T-helper 2 cell treated with Interferon-gamma antibody and Interleukin-4, amounts not matched to agents 5 μg/mL and 100 μg/mL, for 36 hours (primary cell): Measurements from ENCODE around the gene RNPS1.

Source experiments
- DNase-seq: peaks from one replicate; pipeline ENCODE4 v3.0.0; 2021; ENCODE audit warnings: low spot score
- H3K27ac Mint-ChIP-seq: one replicate; pipeline ENCODE4 v1.8.0; 2021; ENCODE audit warnings: mild to moderate bottlenecking, mixed read lengths
- H3K27me3 Mint-ChIP-seq: one replicate; pipeline ENCODE4 v1.8.0; 2021; ENCODE audit warnings: low read depth, mixed read lengths
- H3K36me3 Mint-ChIP-seq: one replicate; pipeline ENCODE4 v1.8.0; 2021; ENCODE audit warnings: low read depth, mixed read lengths
- H3K4me1 Mint-ChIP-seq: one replicate; pipeline ENCODE4 v1.8.0; 2021; ENCODE audit warnings: low read depth, mixed read lengths
- H3K4me3 Mint-ChIP-seq: one replicate; pipeline ENCODE4 v1.8.0; 2022; ENCODE audit warnings: mild to moderate bottlenecking, moderate library complexity, mixed read lengths
- H3K9me3 Mint-ChIP-seq: one replicate; pipeline ENCODE4 v1.8.0; 2021; ENCODE audit warnings: mixed read lengths

The RNPS1 gene

GRCh38 chr16:2212362-2213324, 55.3 kb downstream of the RNPS1 start:
- H3K9me3 Mint-ChIP-seq = no peaks in the 10 kb centered on the region
- H3K36me3 Mint-ChIP-seq = peaks cover 15% of the 10 kb centered on the region
- peak overlapping the region; percentile 79 for H3K4me3 Mint-ChIP-seq
- H3K27ac Mint-ChIP-seq = peak overlapping the region; percentile 65
- H3K27me3 Mint-ChIP-seq = no peaks in the 10 kb centered on the region
- H3K4me1 Mint-ChIP-seq = peaks cover 12% of the 10 kb centered on the region
- DNase-seq = no peak

- H3K4me3 Mint-ChIP-seq = peak overlapping the region; percentile 48
- no peaks in the 10 kb centered on the region for H3K27me3 Mint-ChIP-seq
- peaks cover 12% of the 10 kb centered on the region for H3K4me1 Mint-ChIP-seq
- H3K9me3 Mint-ChIP-seq = no peaks in the 10 kb centered on the region
- no peak for DNase-seq
- H3K36me3 Mint-ChIP-seq = peaks cover 19% of the 10 kb centered on the region
- H3K27ac Mint-ChIP-seq = peak overlapping the region; percentile 21
These were observed 56.0 kb downstream of the RNPS1 start for GRCh38 chr16:2211923-2212347.

DNA sequence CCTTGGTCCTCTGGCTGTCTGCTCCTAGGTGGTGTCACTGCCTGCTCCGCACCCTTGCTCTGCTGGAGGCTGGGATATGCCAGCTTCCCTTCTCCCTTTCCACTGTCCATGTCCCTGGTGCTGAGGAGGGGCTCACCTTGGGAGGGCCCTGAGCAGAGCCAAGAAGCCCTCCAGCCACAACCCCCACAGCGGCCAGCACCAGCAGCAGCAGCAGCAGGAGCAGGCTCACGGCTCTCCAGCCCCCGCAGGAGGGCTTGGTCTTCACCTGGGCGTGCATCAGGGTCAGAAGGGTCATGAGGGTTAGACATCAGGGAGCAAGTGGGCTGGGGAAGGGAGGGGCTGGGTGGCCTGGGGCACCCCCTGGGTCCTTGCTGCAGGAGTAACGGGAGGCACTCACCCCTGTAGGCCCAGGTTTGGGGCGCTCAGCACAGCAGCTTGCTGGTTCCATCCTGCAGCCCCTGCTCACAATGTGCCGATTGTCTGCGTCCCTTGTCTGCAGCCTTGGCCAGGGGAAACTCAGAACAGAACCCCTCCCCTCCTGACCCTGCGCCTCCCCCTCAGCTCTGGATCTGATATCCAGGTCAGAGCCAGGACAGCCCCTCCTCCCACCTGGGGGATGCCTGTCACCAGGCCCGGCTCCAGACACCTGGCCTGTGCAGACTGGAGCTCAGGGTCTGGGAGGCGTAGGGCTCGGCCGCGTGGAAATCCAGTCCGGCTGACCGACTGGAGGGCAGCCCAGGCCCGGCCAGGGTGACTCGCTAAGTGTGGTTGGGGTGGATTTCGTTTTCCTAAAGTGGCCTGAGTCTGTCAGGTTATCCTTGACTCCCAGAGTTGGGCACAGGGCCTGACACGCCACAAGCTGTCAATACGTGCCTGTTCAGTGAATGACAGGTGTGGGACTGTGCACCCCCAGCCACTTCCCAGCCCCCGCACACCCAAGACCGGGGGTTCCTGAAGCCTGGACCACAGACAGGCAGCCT, 57.2 kb downstream of the RNPS1 start, which contains the start of gene BRICD5:
BRICD5 (minus strand) TSS at position 478 of the 980 bp plus-strand sequence; CDS start at position 448, 30 bp downstream.
- H3K4me1 Mint-ChIP-seq = peaks cover 15% of the 10 kb centered on the region
- no peaks in the 10 kb centered on the region for H3K9me3 Mint-ChIP-seq
- no peak for DNase-seq
- no peak within 1 kb of the TSS for H3K4me3 Mint-ChIP-seq
- no peak within 1 kb of the TSS for H3K27ac Mint-ChIP-seq
- H3K27me3 Mint-ChIP-seq = no peaks in the 10 kb centered on the region
- peaks cover 20% of the 10 kb centered on the region for H3K36me3 Mint-ChIP-seq

GRCh38 chr16:2210009-2210332, 58.0 kb downstream of the RNPS1 start:
- no peaks in the 10 kb centered on the region for H3K9me3 Mint-ChIP-seq
- H3K4me1 Mint-ChIP-seq = peaks cover 14% of the 10 kb centered on the region
- no peaks in the 10 kb centered on the region for H3K27me3 Mint-ChIP-seq
- H3K36me3 Mint-ChIP-seq = peaks cover 20% of the 10 kb centered on the region
- H3K4me3 Mint-ChIP-seq = no peak overlapping the region
- H3K27ac Mint-ChIP-seq = no peak overlapping the region
- no peak for DNase-seq

DNA sequence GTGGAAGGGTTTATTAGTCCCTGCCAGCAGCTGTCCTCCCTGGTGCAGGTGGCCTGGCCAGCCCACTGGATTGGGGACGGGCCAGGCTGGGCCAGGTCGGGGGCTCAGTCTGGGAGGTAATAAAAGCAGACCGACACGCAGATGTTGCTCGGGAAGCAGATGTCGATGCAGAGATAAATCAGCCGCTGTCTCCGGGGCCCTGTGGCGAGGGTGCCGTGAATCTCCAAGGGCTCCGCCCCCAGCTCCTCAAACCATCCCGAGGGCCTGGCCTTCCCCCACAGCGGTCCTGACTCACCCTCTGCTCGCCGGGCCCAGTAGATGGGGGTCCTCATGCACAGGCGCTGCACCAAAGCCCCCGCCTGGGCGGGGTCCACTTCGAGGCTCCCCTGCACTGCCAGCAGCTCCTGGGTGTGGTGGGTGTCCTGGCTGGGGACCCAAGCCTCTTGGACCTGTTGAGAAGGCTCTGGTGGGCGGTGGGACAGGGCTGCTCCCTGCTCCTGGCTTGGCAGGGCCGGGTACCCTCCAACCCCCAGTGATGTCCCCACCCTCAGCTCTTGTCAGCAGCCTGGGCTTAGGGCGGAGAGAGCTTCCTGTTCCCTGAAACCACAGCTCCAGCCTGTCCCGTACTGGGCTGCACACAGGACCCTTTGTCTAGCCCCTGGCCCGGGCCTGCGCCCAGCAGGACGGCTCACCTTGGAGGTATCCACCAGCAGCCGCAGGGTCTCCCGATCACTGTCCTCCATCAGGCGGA, 58.5 kb downstream of the RNPS1 start:
- H3K36me3 Mint-ChIP-seq = peaks cover 20% of the 10 kb centered on the region
- no peaks in the 10 kb centered on the region for H3K9me3 Mint-ChIP-seq
- peaks cover 18% of the 10 kb centered on the region for H3K4me1 Mint-ChIP-seq
- no peak overlapping the region for H3K27ac Mint-ChIP-seq
- no peaks in the 10 kb centered on the region for H3K27me3 Mint-ChIP-seq
- no peak for DNase-seq
- no peak overlapping the region for H3K4me3 Mint-ChIP-seq

- no peak overlapping the region for H3K27ac Mint-ChIP-seq
- H3K36me3 Mint-ChIP-seq = peaks cover 20% of the 10 kb centered on the region
- H3K27me3 Mint-ChIP-seq = no peaks in the 10 kb centered on the region
- no peaks in the 10 kb centered on the region for H3K9me3 Mint-ChIP-seq
- H3K4me1 Mint-ChIP-seq = peaks cover 19% of the 10 kb centered on the region
- no peak for DNase-seq
- no peak overlapping the region for H3K4me3 Mint-ChIP-seq
These were observed 59.2 kb downstream of the RNPS1 start for GRCh38 chr16:2208772-2209171.

DNA sequence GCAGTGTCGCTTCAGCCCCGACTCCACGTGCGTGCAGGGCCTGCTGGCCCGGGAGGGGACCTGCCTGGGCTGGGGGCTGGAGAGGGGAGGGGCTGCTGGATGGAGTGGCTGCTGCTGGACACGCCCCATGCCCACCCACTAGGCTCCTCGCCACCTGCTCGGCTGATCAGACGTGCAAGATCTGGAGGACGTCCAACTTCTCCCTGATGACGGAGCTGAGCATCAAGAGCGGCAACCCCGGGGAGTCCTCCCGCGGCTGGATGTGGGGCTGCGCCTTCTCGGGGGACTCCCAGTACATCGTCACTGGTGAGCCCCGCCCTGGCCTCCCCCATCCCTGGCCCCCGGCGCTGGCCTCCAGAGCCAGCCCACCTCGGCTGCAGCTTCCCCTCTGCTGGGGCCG, 59.6 kb downstream of the RNPS1 start:
- Mint-ChIP-seq H3K27me3 (no peaks in the 10 kb centered on the region), H3K4me3 (no peak overlapping the region), H3K9me3 (no peaks in the 10 kb centered on the region), H3K4me1 (peaks cover 16% of the 10 kb centered on the region), H3K36me3 (peaks cover 17% of the 10 kb centered on the region), H3K27ac (no peak overlapping the region)
- no peak for DNase-seq

GRCh38 chr16:2207872-2208271, 60.1 kb downstream of the RNPS1 start:
- DNase-seq = no peak
- H3K4me3 Mint-ChIP-seq = peak overlapping the region; percentile 64
- H3K27ac Mint-ChIP-seq = peak overlapping the region; percentile 0
- peaks cover 16% of the 10 kb centered on the region for H3K36me3 Mint-ChIP-seq
- no peaks in the 10 kb centered on the region for H3K27me3 Mint-ChIP-seq
- H3K4me1 Mint-ChIP-seq = peaks cover 13% of the 10 kb centered on the region
- no peaks in the 10 kb centered on the region for H3K9me3 Mint-ChIP-seq

DNA sequence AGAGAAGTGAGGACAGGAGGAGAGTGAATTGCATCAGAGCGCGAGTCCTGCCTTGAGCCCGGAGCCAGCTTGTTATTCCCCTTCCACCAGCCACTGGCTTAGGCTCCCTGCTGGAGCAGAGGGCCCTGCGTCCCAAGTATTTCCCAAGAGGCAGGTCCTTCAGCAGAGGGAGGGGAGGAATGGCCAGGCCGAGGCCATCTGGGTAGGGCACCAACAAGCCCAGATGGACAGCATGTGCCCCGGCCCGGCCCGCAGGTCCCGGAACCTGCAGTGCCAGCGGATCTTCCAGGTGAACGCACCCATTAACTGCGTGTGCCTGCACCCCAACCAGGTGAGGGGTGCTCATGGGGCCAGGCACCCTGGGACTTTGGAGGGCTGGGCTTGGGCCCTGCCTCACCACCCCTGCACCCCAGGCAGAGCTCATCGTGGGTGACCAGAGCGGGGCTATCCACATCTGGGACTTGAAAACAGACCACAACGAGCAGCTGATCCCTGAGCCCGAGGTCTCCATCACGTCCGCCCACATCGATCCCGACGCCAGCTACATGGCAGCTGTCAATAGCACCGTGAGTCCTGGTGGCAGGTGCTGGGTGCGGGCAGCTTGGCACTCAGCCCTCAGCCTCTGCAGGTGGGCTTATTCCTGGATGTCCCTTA, 61.0 kb downstream of the RNPS1 start:
- Mint-ChIP-seq H3K4me1 (peaks cover 7% of the 10 kb centered on the region), H3K27me3 (peaks cover 3% of the 10 kb centered on the region), H3K36me3 (peaks cover 13% of the 10 kb centered on the region), H3K27ac (peak overlapping the region; percentile 0), H3K9me3 (no peaks in the 10 kb centered on the region), H3K4me3 (peak overlapping the region; percentile 84)
- DNase-seq = no peak

- peaks cover 5% of the 10 kb centered on the region for H3K27me3 Mint-ChIP-seq
- peaks cover 7% of the 10 kb centered on the region for H3K4me1 Mint-ChIP-seq
- DNase-seq = no peak
- H3K9me3 Mint-ChIP-seq = no peaks in the 10 kb centered on the region
- H3K27ac Mint-ChIP-seq = peak overlapping the region; percentile 80
- peak overlapping the region; percentile 84 for H3K4me3 Mint-ChIP-seq
- H3K36me3 Mint-ChIP-seq = peaks cover 13% of the 10 kb centered on the region
These were observed 61.5 kb downstream of the RNPS1 start for GRCh38 chr16:2206420-2206779.

DNA sequence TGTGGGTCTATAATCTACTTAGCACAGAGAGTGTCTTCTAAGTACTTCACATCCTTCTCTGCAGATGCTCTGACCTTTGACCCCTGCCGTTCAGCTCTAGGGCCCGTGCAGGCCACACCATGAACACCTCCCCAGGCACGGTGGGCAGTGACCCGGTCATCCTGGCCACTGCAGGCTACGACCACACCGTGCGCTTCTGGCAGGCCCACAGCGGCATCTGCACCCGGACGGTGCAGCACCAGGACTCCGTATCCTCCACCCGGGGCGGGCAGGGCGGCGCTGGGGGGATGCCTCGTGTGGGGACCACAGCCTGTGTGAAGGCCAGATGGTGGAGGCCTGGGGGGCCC, 62.0 kb downstream of the RNPS1 start:
- H3K4me1 Mint-ChIP-seq = peaks cover 7% of the 10 kb centered on the region
- H3K9me3 Mint-ChIP-seq = no peaks in the 10 kb centered on the region
- peaks cover 13% of the 10 kb centered on the region for H3K36me3 Mint-ChIP-seq
- no peak for DNase-seq
- H3K27ac Mint-ChIP-seq = peak overlapping the region; percentile 80
- H3K4me3 Mint-ChIP-seq = peak overlapping the region; percentile 84
- H3K27me3 Mint-ChIP-seq = peaks cover 5% of the 10 kb centered on the region

GRCh38 chr16:2205104-2205966, 62.6 kb downstream of the RNPS1 start, which contains the start of gene MLST8:
Gene MLST8 (plus strand): TSS chr16:2205454. CDS start chr16:2206086, 632 bp downstream.
- H3K4me1 Mint-ChIP-seq = peaks cover 7% of the 10 kb centered on the region
- peak within 1 kb of the TSS; percentile 80 for H3K27ac Mint-ChIP-seq
- peak; percentile 89 for DNase-seq
- H3K27me3 Mint-ChIP-seq = peaks cover 6% of the 10 kb centered on the region
- H3K4me3 Mint-ChIP-seq = peak within 1 kb of the TSS; percentile 84
- no peaks in the 10 kb centered on the region for H3K9me3 Mint-ChIP-seq
- peaks cover 13% of the 10 kb centered on the region for H3K36me3 Mint-ChIP-seq
